Loucy (cell line): ENCODE data around the gene SLC25A42.

Experiments used
- H2AFZ ChIP-seq: fragments of 200-600 bp; sonication (generic); 2 replicates; pipeline ENCODE4 v1.6.0; 2016; ENCODE audit warnings: antibody characterized with exemption, mild to moderate bottlenecking, low read length, moderate library complexity
- H3F3A ChIP-seq: fragments of 200-600 bp; 2 replicates; pipeline ENCODE4 v1.6.0; 2016; ENCODE audit warnings: antibody characterized with exemption, low read depth, mild to moderate bottlenecking
- H3K27me3 ChIP-seq: fragments of 200-600 bp; sonication (generic); 2 replicates; pipeline ENCODE4 v1.6.1; 2014; ENCODE audit warnings: low read length, mild to moderate bottlenecking; ENCODE audit not compliant: insufficient read depth, poor library complexity, severe bottlenecking
- H3K36me3 ChIP-seq: fragments of 200-600 bp; sonication (generic); 2 replicates; pipeline ENCODE4 v1.6.1; 2016; ENCODE audit warnings: low read length; ENCODE audit not compliant: insufficient read depth
- H3K4me1 ChIP-seq: fragments of 200-600 bp; sonication (generic); 2 replicates; pipeline ENCODE4 v1.5.1; 2014; ENCODE audit warnings: low read length, mild to moderate bottlenecking; ENCODE audit not compliant: insufficient read depth, poor library complexity, severe bottlenecking
- H3K4me2 ChIP-seq: fragments of 200-600 bp; sonication (generic); 2 replicates; pipeline ENCODE4 v1.6.0; 2014; ENCODE audit warnings: antibody characterized with exemption, low read length, low read depth, mild to moderate bottlenecking; ENCODE audit not compliant: poor library complexity, severe bottlenecking
- H3K4me3 ChIP-seq: fragments of 200-600 bp; sonication (generic); 2 replicates; pipeline ENCODE4 v1.5.1; 2014; ENCODE audit warnings: low read length, mild to moderate bottlenecking, mixed read lengths; ENCODE audit not compliant: poor library complexity, severe bottlenecking
- H3K79me2 ChIP-seq: fragments of 200-600 bp; sonication (generic); 2 replicates; pipeline ENCODE4 v1.6.1; 2014; ENCODE audit warnings: low read length; ENCODE audit not compliant: insufficient read depth
- H3K9ac ChIP-seq: fragments of 200-600 bp; sonication (generic); 2 replicates; pipeline ENCODE4 v1.6.0; 2014; ENCODE audit warnings: mild to moderate bottlenecking, low read depth, low read length, moderate library complexity; ENCODE audit not compliant: poor library complexity, severe bottlenecking
- H3K9me2 ChIP-seq: fragments of 200-600 bp; sonication (generic); replicated peaks from 2 replicates; pipeline ENCODE4 v1.6.1; 2016; ENCODE audit warnings: low read depth, low read length, mixed read lengths
- H3K9me3 ChIP-seq: fragments of 200-600 bp; sonication (generic); 2 replicates; pipeline ENCODE4 v1.6.1; 2014; ENCODE audit warnings: mild to moderate bottlenecking, antibody characterized with exemption, low read length, low read depth; ENCODE audit not compliant: insufficient read depth
- H4K20me1 ChIP-seq: fragments of 200-600 bp; sonication (generic); 2 replicates; pipeline ENCODE4 v1.6.0; 2014; ENCODE audit warnings: antibody characterized with exemption, low read length, mild to moderate bottlenecking; ENCODE audit not compliant: insufficient read depth, poor library complexity, severe bottlenecking
- EZH2phosphoT487 ChIP-seq: fragments of 200-600 bp; IDR thresholded peaks from 2 replicates; pipeline ENCODE4 v1.6.1; 2018; ENCODE audit warnings: antibody characterized with exemption, mild to moderate bottlenecking, moderate library complexity, borderline replicate concordance
- TF ChIP-seq, protein P1 (sequence below): fragments of 200-600 bp; sonication (generic); conservative IDR thresholded peaks from 2 replicates; pipeline ENCODE4 v1.5.1; 2014; ENCODE audit warnings: mild to moderate bottlenecking, antibody characterized with exemption, low read length

Gene SLC25A42

DNA sequence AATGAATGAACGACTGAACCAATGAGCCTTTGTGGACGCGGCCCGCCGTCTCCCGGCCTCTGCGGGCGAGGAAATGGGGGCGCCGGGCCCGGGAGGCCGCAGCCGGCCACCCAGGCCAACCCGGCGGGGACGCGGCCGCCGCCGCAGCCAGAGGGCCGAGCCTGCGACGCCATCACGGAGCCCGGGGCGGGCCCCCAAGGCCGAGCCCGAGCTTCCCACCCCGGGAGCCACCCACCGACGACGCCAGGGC, 30.7 kb upstream of the SLC25A42 start:
- H3K9me2 ChIP-seq: no peaks in the 10 kb centered on the region
- TF ChIP-seq, protein P1, sequence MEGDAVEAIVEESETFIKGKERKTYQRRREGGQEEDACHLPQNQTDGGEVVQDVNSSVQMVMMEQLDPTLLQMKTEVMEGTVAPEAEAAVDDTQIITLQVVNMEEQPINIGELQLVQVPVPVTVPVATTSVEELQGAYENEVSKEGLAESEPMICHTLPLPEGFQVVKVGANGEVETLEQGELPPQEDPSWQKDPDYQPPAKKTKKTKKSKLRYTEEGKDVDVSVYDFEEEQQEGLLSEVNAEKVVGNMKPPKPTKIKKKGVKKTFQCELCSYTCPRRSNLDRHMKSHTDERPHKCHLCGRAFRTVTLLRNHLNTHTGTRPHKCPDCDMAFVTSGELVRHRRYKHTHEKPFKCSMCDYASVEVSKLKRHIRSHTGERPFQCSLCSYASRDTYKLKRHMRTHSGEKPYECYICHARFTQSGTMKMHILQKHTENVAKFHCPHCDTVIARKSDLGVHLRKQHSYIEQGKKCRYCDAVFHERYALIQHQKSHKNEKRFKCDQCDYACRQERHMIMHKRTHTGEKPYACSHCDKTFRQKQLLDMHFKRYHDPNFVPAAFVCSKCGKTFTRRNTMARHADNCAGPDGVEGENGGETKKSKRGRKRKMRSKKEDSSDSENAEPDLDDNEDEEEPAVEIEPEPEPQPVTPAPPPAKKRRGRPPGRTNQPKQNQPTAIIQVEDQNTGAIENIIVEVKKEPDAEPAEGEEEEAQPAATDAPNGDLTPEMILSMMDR: no peak
- TF ChIP-seq EZH2phosphoT487: no peak
- H3K4me2 ChIP-seq: peak overlapping the region; percentile 94
- H3K9me3 ChIP-seq: no peaks in the 10 kb centered on the region
- peaks cover 21% of the 10 kb centered on the region; the same call in 1 of the 2 replicates for H3K36me3 ChIP-seq
- no peaks in the 10 kb centered on the region for H3K27me3 ChIP-seq
- peaks cover 19% of the 10 kb centered on the region for H3K4me1 ChIP-seq
- peaks cover 84% of the 10 kb centered on the region for H3K79me2 ChIP-seq
- peaks cover 42% of the 10 kb centered on the region for H4K20me1 ChIP-seq
- H2AFZ ChIP-seq: no peak overlapping the region
- H3K9ac ChIP-seq: peak overlapping the region; percentile 95
- H3K4me3 ChIP-seq: peak overlapping the region; percentile 92
- no peaks in the 10 kb centered on the region for H3F3A ChIP-seq

DNA sequence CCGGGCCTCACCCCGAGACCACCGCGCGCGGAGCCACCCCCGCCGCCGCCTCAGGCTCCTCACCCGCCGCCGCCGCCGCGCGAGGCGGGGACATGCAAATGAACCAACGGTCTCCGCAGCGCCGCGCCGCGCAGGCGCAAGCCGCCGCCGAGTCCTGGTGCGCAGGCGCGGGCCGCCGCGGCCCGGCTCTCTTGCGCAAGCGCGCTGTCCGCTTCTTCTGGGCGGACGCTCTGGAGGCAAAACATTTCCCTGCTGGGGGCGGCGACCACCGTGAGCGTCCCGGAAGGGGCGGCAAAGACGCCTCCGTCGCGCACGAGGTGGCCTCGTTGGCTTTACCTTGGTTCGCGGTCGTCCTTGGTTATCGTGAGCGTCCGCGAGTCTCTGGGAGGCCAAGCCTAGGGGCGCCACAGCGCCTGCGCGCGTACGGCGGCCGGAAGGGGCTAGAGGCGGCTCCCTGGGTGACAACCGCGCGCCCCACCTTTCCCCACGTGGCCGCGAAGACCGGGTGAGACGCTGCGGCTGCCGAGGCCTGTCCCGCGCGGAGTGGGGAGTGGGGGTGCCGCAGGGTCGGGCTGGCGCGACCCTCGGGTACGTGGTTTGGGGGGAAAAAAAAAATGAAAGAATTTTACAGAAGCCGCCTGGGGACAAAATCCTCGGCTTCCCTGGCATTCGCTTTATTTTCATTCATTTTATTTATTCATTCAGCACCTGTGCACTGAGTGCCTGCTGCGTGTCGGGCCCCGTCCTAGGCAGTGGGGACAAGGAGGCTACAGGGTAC, 30.2 kb upstream of the SLC25A42 start, which contains the start of the genes ARMC6 and SUGP2:
Gene ARMC6, plus strand, starts transcription at position 178 of the 778 bp plus-strand sequence. CDS start 607 bp downstream, outside the sequence.
Gene SUGP2, minus strand, starts transcription at position 92 of the 778 bp plus-strand sequence. CDS start 2,446 bp downstream, outside the sequence.
- Histone ChIP-seq H3K79me2 (peaks cover 79% of the 10 kb centered on the region), H3K9me2 (no peaks in the 10 kb centered on the region), H3F3A (no peaks in the 10 kb centered on the region), H3K9me3 (no peaks in the 10 kb centered on the region), H3K4me1 (peaks cover 19% of the 10 kb centered on the region), H4K20me1 (peaks cover 37% of the 10 kb centered on the region), H3K27me3 (no peaks in the 10 kb centered on the region), H3K9ac (peak within 1 kb of the TSS; percentile 95), H2AFZ (peak within 1 kb of the TSS; percentile 72), H3K36me3 (peaks cover 16% of the 10 kb centered on the region; the same call in 1 of the 2 replicates), H3K4me3 (peak within 1 kb of the TSS; percentile 92), H3K4me2 (peak within 1 kb of the TSS; percentile 94)
- TF ChIP-seq, protein P1: no peak
- TF ChIP-seq EZH2phosphoT487: no peak

DNA sequence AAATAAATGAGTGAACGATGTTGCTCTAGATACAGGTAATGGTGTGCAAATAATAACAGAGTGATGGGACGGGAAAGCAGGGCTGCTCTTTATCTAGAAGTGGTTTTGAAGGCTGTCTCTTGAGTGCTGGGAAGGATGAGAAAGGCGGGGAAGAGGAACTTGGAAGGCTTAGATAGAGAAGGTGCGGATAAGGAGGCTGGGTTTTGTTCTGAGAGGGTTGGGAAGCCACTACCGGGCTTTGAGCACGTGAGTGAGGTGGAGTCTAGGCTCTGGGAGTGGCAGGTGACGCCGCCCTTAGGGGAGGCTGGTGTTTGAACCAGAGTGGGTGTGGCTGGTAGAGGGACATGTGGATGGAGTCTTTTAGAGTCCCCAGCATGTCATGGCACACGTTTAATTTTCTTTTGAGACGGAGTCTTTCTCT, 29.6 kb upstream of the SLC25A42 start:
- no peaks in the 10 kb centered on the region for H3K27me3 ChIP-seq
- peak overlapping the region; percentile 92 for H3K4me2 ChIP-seq
- H3K9me3 ChIP-seq: no peaks in the 10 kb centered on the region
- H3K9me2 ChIP-seq: no peaks in the 10 kb centered on the region
- peak overlapping the region; percentile 95 for H3K9ac ChIP-seq
- no peak for TF ChIP-seq EZH2phosphoT487
- TF ChIP-seq, protein P1: no peak
- no peaks in the 10 kb centered on the region for H3F3A ChIP-seq
- H3K4me3 ChIP-seq: peak overlapping the region; percentile 92
- peak overlapping the region; percentile 72 for H2AFZ ChIP-seq
- peaks cover 12% of the 10 kb centered on the region; the same call in 1 of the 2 replicates for H3K36me3 ChIP-seq
- peaks cover 37% of the 10 kb centered on the region for H4K20me1 ChIP-seq
- peaks cover 74% of the 10 kb centered on the region for H3K79me2 ChIP-seq
- H3K4me1 ChIP-seq: peaks cover 19% of the 10 kb centered on the region
